NCI-H446 treated with DMSO at 0.1 percent for 48 hours (cell line): Measurements from ENCODE around the gene SPINK14.

Source experiments
- DNase-seq: peaks from one replicate; lab custom pipeline; 2025; lab: John Stamatoyannopoulos, UW

Gene SPINK14

DNA sequence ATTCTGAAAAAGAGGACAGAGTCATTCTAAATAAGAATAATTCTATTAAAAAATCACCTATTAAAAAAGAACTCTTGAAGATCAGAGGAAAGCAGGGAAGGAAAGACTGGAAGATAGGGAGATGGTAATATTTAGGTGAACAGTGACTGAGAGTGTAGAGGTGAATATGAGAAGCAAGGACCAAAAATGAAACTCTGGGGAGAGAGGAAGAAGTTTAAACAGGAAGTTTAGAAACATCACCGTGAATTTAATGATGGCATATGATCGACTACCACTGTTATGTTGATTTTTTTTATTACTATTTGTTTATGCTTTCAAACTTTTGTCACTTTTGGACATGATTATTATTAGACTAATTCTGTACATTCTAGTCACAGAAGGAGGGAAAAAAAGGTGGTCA lies 32.8 kb downstream of the SPINK14 start:
- DNase-seq: no peak

DNA sequence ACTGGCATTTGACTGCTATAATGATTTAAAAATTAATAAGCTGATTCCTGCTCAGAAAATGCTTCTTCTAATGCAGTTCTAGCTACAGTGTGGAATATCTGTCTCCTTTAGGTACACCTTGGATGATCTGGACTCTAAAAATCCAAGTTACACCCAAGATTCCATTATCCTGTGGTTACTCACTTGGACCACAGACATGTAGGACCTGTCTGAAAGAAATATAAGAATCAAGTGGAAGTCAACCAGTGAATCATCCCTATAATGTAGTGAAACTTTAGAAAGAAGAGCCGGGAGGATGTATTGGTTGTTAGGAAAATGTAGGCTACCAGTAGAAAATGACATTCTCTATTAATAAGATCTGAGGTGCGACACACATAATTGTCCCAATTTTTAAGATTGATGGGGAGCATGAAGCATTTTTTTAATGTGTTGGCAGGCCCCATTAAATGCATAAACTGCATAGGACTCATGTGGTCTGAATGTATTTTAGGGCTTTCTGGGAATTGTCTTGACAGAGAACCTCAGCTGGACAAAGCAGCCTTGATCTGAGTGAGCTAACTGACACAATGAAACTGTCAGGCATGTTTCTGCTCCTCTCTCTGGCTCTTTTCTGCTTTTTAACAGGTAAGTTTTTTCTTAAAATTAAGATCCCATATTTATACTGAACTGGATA lies 34.3 kb downstream of the SPINK14 start, which contains the start of gene SPINK6:
SPINK6 (plus strand) TSS at position 512 of the 673 bp plus-strand sequence; CDS start at position 567, 55 bp downstream.
- no peak for DNase-seq

DNA sequence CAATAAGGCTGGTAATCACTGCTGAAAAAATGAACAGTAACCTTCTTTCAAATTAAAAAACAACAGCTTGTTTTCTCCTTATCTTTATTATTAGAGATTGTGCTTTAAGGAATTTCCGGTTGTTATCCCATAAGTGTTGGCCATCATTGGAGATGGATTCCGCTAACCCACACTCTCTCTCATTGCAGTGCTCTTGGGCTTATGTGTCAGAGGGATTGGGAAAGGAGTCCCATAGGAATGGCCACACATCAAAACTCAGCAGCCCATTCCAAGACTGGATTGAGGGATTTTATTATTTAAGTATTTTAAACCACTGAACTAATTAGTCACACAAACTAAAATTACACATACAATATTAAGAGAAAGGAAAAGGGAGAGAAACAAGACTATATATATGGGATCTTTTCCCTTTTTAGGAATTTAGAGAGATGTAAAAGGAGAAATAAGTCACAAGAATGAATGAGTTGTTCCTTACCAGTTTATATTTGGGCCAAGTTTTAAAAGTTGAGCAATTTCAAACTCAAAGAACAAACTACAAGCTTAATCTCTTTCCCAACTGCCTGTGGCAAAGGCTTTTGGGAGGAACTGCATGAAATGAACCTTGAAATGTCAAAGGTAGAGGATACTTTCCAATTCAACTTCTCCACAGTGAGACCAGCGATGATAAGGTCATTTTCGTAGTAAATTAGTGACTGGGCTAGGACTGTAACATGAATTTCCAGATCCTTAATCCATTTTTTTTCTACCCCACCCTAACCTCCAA lies 36.9 kb downstream of the SPINK14 start:
- DNase-seq: no peak

DNA sequence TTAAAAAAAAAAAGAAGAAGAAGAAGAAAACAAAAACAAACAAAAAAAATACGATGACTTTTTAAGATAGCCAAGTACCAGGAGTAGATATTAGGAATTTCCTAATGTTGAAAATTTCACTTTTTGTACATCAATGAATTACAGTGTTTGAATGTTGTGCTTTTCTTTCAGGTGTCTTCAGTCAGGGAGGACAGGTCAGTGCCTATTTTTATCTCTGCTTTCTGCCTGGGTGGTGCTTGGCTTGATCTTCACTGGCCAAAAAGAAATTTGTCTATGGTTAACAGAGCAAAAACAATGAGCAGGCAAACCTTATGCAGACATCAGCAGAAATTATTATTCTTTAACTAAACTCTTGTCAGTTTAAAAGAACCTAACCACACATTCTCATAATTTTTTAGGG lies 37.5 kb downstream of the SPINK14 start:
- DNase-seq: no peak

DNA sequence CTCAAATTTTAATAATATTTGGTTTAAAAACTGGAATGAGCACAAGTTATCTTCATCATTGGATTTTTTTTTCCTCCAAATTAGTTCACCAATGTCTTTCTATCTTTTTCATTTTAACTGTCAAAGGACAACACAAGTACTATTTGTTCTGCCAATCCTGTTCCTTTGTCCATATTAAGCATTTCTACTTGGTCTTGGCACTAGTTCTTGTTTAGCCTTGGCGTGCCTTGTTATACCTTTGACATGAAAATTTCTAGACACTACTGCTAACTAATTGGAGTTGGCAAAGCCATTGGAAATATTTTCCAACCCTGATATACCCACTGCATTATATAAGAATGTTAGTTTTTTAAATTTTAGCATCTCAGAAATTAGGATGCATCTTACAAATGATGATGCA lies 38.3 kb downstream of the SPINK14 start:
- no peak for DNase-seq

DNA sequence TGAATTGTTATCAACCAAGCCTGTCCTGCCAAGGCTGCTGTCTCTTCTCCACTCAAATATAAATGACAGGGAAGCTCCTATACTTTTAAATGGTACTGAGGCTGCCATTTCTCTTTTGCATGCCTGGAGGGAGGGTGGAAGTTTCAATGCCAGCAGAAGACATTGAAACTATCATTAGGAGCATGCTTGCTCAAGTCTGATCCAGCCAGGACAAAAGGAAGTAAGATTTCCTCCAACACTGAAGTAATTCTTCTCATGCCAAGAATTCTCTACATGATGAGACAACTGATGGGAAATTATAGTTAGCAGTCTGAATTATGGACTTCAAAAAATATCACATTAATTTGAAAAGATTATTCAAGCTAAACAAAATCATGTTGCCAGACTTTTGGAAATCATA lies 39.9 kb downstream of the SPINK14 start:
- no peak for DNase-seq

DNA sequence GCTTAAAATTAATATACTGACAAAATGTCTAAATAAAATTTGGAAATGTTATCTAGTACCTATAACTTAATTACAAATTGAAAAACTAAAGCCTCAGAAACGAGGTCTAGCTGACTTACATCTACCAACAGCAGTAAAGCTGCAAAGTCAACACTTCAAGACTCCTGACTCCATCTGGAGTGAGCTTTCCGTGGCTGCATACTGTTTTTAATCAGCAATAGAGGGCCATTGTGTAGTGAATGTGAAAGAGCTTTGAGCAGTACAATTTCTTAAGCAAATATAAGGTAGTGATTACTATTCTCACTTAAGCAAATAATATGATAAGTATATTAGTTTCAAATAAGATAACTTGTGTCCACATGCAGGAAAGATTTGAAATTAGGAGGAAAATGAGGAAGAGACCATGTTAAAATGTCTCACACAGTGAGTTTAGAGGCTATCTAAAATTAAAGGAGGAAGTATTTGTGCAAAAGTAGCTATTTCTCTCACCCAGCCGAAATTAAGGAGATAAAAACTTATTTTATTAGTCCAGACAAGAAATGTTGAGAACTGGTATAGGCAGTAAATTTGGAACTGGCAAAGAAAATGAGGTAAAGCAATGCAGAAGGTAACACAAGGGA lies 40.9 kb downstream of the SPINK14 start:
- no peak for DNase-seq

DNA sequence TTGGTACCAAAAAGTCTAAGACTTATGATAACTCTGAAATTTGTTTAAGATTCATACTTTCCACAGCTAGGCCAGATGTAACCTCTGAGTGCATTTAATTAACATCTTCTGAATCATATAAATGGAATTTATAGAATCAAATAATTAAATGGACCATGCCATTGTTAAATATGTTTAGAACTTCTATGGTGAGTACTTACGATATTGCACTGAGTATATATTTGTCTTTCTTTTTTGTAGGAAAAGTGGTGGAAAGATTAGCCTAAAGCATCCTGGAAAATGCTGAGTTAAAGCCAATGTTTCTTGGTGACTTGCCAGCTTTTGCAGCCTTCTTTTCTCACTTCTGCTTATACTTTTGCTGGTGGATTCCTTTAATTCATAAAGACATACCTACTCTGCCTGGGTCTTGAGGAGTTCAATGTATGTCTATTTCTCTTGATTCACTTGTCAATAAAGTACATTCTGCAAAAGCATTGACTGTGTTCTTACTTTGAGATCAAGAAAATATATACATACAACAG lies 46.4 kb downstream of the SPINK14 start:
- DNase-seq: no peak

DNA sequence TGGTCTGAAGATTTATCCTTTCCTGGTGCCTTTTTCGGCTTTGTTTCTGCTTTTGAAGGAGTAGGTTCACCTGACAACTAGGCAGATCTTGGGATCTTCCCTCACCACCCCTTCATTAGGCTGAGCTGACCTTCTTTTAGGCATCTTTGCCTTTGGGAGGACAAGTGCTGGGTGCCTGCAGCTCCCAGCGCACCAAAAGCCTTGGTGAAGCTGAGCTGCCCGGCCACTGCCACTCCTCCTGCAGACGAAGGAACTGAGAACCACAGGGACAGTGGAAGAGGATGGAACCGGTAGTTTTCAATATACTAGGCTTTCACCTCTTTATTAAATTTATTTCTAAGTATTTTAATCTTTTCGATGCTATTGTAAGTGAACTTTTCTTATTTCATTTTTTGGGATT lies 53.2 kb downstream of the SPINK14 start:
- no peak for DNase-seq

DNA sequence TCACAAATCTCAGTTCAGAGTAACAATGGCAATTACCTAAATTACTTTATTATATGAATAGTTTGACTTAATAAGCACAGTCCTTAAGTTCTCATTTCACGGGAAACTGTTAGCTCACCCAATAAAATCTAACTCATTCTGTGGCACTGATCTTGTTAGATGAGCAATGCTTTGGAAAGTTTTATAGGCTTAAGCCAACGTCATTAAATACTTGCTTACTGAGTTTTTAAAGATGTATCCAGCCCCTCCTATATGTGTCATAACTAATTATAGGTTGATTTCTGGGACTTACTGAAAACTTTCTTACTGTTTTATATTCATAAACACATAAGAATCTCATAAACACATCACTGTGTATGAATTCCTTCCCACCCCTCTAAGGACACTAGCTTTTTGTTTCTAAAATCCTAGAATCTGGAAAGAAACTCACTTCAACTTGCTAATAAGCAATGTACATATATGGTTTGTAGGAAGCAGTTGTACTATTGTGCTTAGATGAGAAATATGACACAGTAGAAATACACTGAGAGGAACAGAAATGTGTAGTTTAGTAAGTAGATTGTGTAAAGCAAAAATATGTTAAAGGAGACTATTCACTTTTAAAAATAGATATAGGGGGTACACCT lies 55.9 kb downstream of the SPINK14 start:
- no peak for DNase-seq
